T-cell (primary cell): ENCODE results near the gene INSYN2A. TPM values are rescaled to one million over a fixed set of nuclear protein-coding genes. Genes with fewer than 3 reads are reported as not detected.

ENCODE experiments used
- ATAC-seq, 4 experiments: fragments of 200-7000 bp in 3 of 4; fragments of 150-1000 bp in 1 of 4; cut with Tn5 transposase; replicated peaks in 1 of 4; 1 replicate in 3 of 4; 2 replicates in 1 of 4; pipeline ENCODE4 v1.10.0; 2021; ENCODE audit warnings: moderate library complexity in 3 of 4, mild to moderate bottlenecking in 2 of 4, moderate number of reproducible peaks in 1 of 4
- CTCF ChIA-PET, 2 donors: fragments of 300-600 bp; sonication (Branson Sonifier 250); formaldehyde crosslinking; loops; one replicate each; lab custom pipeline; 2022; ENCODE audit warnings: antibody characterized with exemption in 2 of 2; lab: Charles Lee
- POLR2A ChIA-PET, 2 donors: fragments of 300-600 bp; sonication (Branson Sonifier 250); formaldehyde crosslinking; loops; one replicate each; lab custom pipeline; 2022; ENCODE audit warnings: antibody characterized with exemption in 2 of 2; lab: Charles Lee
- DNase-seq, 35 experiments: peaks; one replicate each; pipeline versions ENCODE4 v3.0.0 to v3.0.0-alpha.2; 2013 to 2023
- H3K27ac ChIP-seq: one replicate; pipeline ENCODE4 v1.5.1; 2013; ENCODE audit warnings: low read length
- H3K27me3 ChIP-seq, 2 experiments: replicated peaks in 1 of 2; 1 replicate in 1 of 2; 2 replicates in 1 of 2; pipeline versions ENCODE4 v1.6.1 to v1.7.0; 2013; ENCODE audit warnings: low read length in 1 of 2, mixed read lengths in 1 of 2; ENCODE audit not compliant: control insufficient read depth in 2 of 2, insufficient read depth in 2 of 2; ENCODE audit errors: extremely low read depth in 1 of 2
- H3K36me3 ChIP-seq, 2 donors: 1 replicate in 1 of 2; 2 replicates in 1 of 2; pipeline versions ENCODE4 v1.6.1 to v1.7.0; 2013; ENCODE audit warnings: low read length in 1 of 2; ENCODE audit not compliant: control insufficient read depth in 2 of 2, insufficient read depth in 1 of 2; ENCODE audit errors: extremely low read depth in 1 of 2
- H3K4me1 ChIP-seq, 2 experiments: 1 replicate in 1 of 2; 2 replicates in 1 of 2; pipeline versions ENCODE4 v1.6.1 to v1.7.0; 2013; ENCODE audit warnings: low read length in 2 of 2, mixed read lengths in 1 of 2; ENCODE audit not compliant: insufficient read depth in 2 of 2, control insufficient read depth in 1 of 2; ENCODE audit errors: extremely low read depth in 1 of 2
- H3K4me3 ChIP-seq, 2 donors: 1 replicate in 1 of 2; 2 replicates in 1 of 2; pipeline versions ENCODE4 v1.5.1 to v1.7.0; 2013; ENCODE audit warnings: mild to moderate bottlenecking in 2 of 2, low read length in 1 of 2, moderate library complexity in 1 of 2; ENCODE audit not compliant: control insufficient read depth in 1 of 2; ENCODE audit errors: extremely low read depth in 1 of 2
- H3K9me3 ChIP-seq: 2 replicates; pipeline ENCODE4 v1.7.0; 2013
- H3K27ac Mint-ChIP-seq, 2 donors: one replicate each; pipeline ENCODE4 v1.8.0; 2020 to 2021; ENCODE audit warnings: mild to moderate bottlenecking in 2 of 2, mixed read lengths in 2 of 2
- H3K27me3 Mint-ChIP-seq, 2 donors: one replicate each; pipeline ENCODE4 v1.8.0; 2021 to 2022; ENCODE audit warnings: mixed read lengths in 2 of 2
- H3K36me3 Mint-ChIP-seq: one replicate; pipeline ENCODE4 v1.8.0; 2021; ENCODE audit warnings: mixed read lengths
- H3K4me1 Mint-ChIP-seq, 3 donors: one replicate each; pipeline ENCODE4 v1.8.0; 2020 to 2022; ENCODE audit warnings: mixed read lengths in 3 of 3, mild to moderate bottlenecking in 1 of 3
- H3K4me3 Mint-ChIP-seq, 3 donors: one replicate each; pipeline ENCODE4 v1.8.0; 2020 to 2022; ENCODE audit warnings: mild to moderate bottlenecking in 3 of 3, mixed read lengths in 3 of 3, moderate library complexity in 3 of 3
- H3K9me3 Mint-ChIP-seq, 3 donors: one replicate each; pipeline ENCODE4 v1.8.0; 2020 to 2022; ENCODE audit warnings: mixed read lengths in 3 of 3
- WGBS: methylation state at CpG from one replicate; pipeline ENCODE4 v1.1.5; 2013; ENCODE audit warnings: missing lambda C conversion rate; ENCODE audit not compliant: insufficient coverage; 5-methylcytosine and 5-hydroxymethylcytosine counted together
- total RNA-seq, 35 experiments: library from RNA in 6 of 35; stranded (reverse) in 6 of 35; fragments of 120-200 nt in 1 of 35; gene quantifications; one replicate each; pipeline versions ENCODE4 v1.2.1 to v1.2.4 and lab custom pipeline; 2013 to 2026

The INSYN2A gene
- total RNA-seq, 5 donors from 2014 or later (not counting 1 experiment from before 2014, with no cell fraction given), result not detected

- no peaks in the 10 kb centered on the region for H3K4me1 ChIP-seq
- H3K27me3 Mint-ChIP-seq, result peaks cover 8 to 10% of the 10 kb centered on the region in 2 donors
- H3K4me3 Mint-ChIP-seq, result no peak overlapping the region
- no peak overlapping the region for H3K27ac ChIP-seq
- no peak overlapping the region for H3K4me3 ChIP-seq
- H3K36me3 Mint-ChIP-seq, result no peaks in the 10 kb centered on the region
- no peaks in the 10 kb centered on the region for H3K4me1 Mint-ChIP-seq
- CTCF ChIA-PET, result no interaction called here
- no peaks in the 10 kb centered on the region for H3K9me3 Mint-ChIP-seq
- H3K27me3 ChIP-seq, result peaks cover 0 to 10% of the 10 kb centered on the region in 2 experiments
- DNase-seq (peak in 1 of 35 experiments; percentile 3), ATAC-seq (no peak)
- H3K27ac Mint-ChIP-seq, result no peak overlapping the region
- POLR2A ChIA-PET, result no interaction called here
- 54% methylated on average over 6 of the region's 12 CpGs for WGBS
- H3K36me3 ChIP-seq, result no peaks in the 10 kb centered on the region
- no peaks in the 10 kb centered on the region for H3K9me3 ChIP-seq
Observed at GRCh38 chr10:127228195-127228787, 31.9 kb upstream of the INSYN2A start.

GRCh38 chr10:127227663-127228062, 31.3 kb upstream of the INSYN2A start:
- POLR2A ChIA-PET, result no interaction called here
- no peak for ATAC-seq
- no peaks in the 10 kb centered on the region for H3K4me1 Mint-ChIP-seq
- no peak overlapping the region for H3K4me3 Mint-ChIP-seq
- no peaks in the 10 kb centered on the region for H3K9me3 Mint-ChIP-seq
- no peaks in the 10 kb centered on the region for H3K36me3 Mint-ChIP-seq
- H3K4me3 ChIP-seq, result no peak overlapping the region
- no peak for DNase-seq
- H3K27me3 Mint-ChIP-seq, result peaks cover 11% of the 10 kb centered on the region in 2 donors
- no peaks in the 10 kb centered on the region for H3K4me1 ChIP-seq
- no peak overlapping the region for H3K27ac ChIP-seq
- H3K36me3 ChIP-seq, result no peaks in the 10 kb centered on the region
- WGBS, result no CpG with 5 or more reads among the region's 1 CpG
- CTCF ChIA-PET, result interaction anchor here in 1 of 2 donors (0.5 kb wide), 1 partner anchor 12 kb away, joined by 5 read pairs; no protein-coding TSS in a partner anchor
- H3K27me3 ChIP-seq, result peaks cover 0 to 10% of the 10 kb centered on the region in 2 experiments
- no peak overlapping the region for H3K27ac Mint-ChIP-seq
- H3K9me3 ChIP-seq, result no peaks in the 10 kb centered on the region

- ChIA-PET CTCF (interaction anchor here in 1 of 2 donors (0.5 kb wide), 1 partner anchor 11 kb away, joined by 5 read pairs; no protein-coding TSS in a partner anchor), POLR2A (no interaction called here)
- Histone ChIP-seq H3K36me3 (no peaks in the 10 kb centered on the region), H3K27ac (no peak overlapping the region), H3K4me3 (no peak overlapping the region), H3K9me3 (no peaks in the 10 kb centered on the region), H3K27me3 (peaks cover 0 to 10% of the 10 kb centered on the region in 2 experiments), H3K4me1 (no peaks in the 10 kb centered on the region)
- Mint-ChIP-seq H3K4me1 (no peaks in the 10 kb centered on the region), H3K36me3 (no peaks in the 10 kb centered on the region), H3K4me3 (no peak overlapping the region), H3K27me3 (peaks cover 11 to 15% of the 10 kb centered on the region in 2 donors), H3K27ac (no peak overlapping the region), H3K9me3 (no peaks in the 10 kb centered on the region)
- no peak for DNase-seq
- no peak for ATAC-seq
- WGBS, result 92% methylated on average over 6 of the region's 10 CpGs
Observed at GRCh38 chr10:127227027-127227426, 30.6 kb upstream of the INSYN2A start.

- H3K27me3 ChIP-seq, result peaks cover 0 to 2% of the 10 kb centered on the region in 2 experiments
- no peaks in the 10 kb centered on the region for H3K9me3 ChIP-seq
- peaks cover 0 to 6% (median 0%) of the 10 kb centered on the region in 3 donors for H3K9me3 Mint-ChIP-seq
- ChIA-PET CTCF (no interaction called here), POLR2A (no interaction called here)
- H3K27ac Mint-ChIP-seq, result no peak overlapping the region
- no peaks in the 10 kb centered on the region for H3K36me3 ChIP-seq
- H3K4me1 ChIP-seq, result no peaks in the 10 kb centered on the region
- no peak for ATAC-seq
- no peaks in the 10 kb centered on the region for H3K4me1 Mint-ChIP-seq
- H3K4me3 Mint-ChIP-seq, result no peak overlapping the region
- WGBS, result 47% methylated on average over 2 of the region's 3 CpGs
- H3K27ac ChIP-seq, result no peak overlapping the region
- H3K27me3 Mint-ChIP-seq, result peaks cover 8 to 19% of the 10 kb centered on the region in 2 donors
- no peaks in the 10 kb centered on the region for H3K36me3 Mint-ChIP-seq
- no peak for DNase-seq
- no peak overlapping the region for H3K4me3 ChIP-seq
Observed at GRCh38 chr10:127221281-127221680, 24.9 kb upstream of the INSYN2A start.

- CTCF ChIA-PET, result no interaction called here
- Histone ChIP-seq H3K9me3 (no peaks in the 10 kb centered on the region), H3K27me3 (peaks cover 0 to 6% of the 10 kb centered on the region in 2 experiments), H3K27ac (no peak overlapping the region), H3K36me3 (no peaks in the 10 kb centered on the region), H3K4me1 (no peaks in the 10 kb centered on the region), H3K4me3 (no peak overlapping the region)
- Mint-ChIP-seq H3K27ac (no peak overlapping the region), H3K36me3 (no peaks in the 10 kb centered on the region), H3K27me3 (peaks cover 12 to 17% of the 10 kb centered on the region in 2 donors), H3K9me3 (peaks cover 0 to 6% (median 0%) of the 10 kb centered on the region in 3 donors), H3K4me1 (no peaks in the 10 kb centered on the region), H3K4me3 (no peak overlapping the region)
- no CpG with 5 or more reads among the region's 3 CpGs for WGBS
- POLR2A ChIA-PET, result no interaction called here
- DNase-seq (no peak), ATAC-seq (no peak)
Observed at GRCh38 chr10:127218658-127219057, 22.3 kb upstream of the INSYN2A start.

- CTCF ChIA-PET, result no interaction called here
- no peak overlapping the region for H3K27ac Mint-ChIP-seq
- DNase-seq (no peak), ATAC-seq (no peak)
- H3K4me3 Mint-ChIP-seq, result no peak overlapping the region
- no peaks in the 10 kb centered on the region for H3K4me1 Mint-ChIP-seq
- Histone ChIP-seq H3K4me1 (no peaks in the 10 kb centered on the region), H3K36me3 (no peaks in the 10 kb centered on the region), H3K27me3 (peaks cover 0 to 6% of the 10 kb centered on the region in 2 experiments), H3K27ac (no peak overlapping the region), H3K9me3 (no peaks in the 10 kb centered on the region), H3K4me3 (no peak overlapping the region)
- POLR2A ChIA-PET, result no interaction called here
- H3K9me3 Mint-ChIP-seq, result peaks cover 0 to 6% (median 0%) of the 10 kb centered on the region in 3 donors
- H3K36me3 Mint-ChIP-seq, result no peaks in the 10 kb centered on the region
- H3K27me3 Mint-ChIP-seq, result peaks cover 6 to 7% of the 10 kb centered on the region in 2 donors
- 27% methylated on average over 2 of the region's 3 CpGs for WGBS
Observed at GRCh38 chr10:127216786-127217185, 20.4 kb upstream of the INSYN2A start.
